Hematopoietic multipotent progenitor cell treated with erythropoietin and hydrocortisone succinate and interleukin-3 and kit ligand, for 17 days (in vitro differentiated cells): Measurements from ENCODE around the gene DDHD1.
A peak's percentile ranks its signal among the peaks of the same experiment; 100 is the strongest.
"Not testable (repeated sequence)": the region's sequence is repeated elsewhere in the genome, so short reads cannot be mapped to it uniquely, and the experiment has no call there.

Source experiments
- DNase-seq: peaks from one replicate; pipeline ENCODE4 v3.0.0-alpha.2; 2015; ENCODE audit warnings: low spot score

DDHD1 gene

DNA sequence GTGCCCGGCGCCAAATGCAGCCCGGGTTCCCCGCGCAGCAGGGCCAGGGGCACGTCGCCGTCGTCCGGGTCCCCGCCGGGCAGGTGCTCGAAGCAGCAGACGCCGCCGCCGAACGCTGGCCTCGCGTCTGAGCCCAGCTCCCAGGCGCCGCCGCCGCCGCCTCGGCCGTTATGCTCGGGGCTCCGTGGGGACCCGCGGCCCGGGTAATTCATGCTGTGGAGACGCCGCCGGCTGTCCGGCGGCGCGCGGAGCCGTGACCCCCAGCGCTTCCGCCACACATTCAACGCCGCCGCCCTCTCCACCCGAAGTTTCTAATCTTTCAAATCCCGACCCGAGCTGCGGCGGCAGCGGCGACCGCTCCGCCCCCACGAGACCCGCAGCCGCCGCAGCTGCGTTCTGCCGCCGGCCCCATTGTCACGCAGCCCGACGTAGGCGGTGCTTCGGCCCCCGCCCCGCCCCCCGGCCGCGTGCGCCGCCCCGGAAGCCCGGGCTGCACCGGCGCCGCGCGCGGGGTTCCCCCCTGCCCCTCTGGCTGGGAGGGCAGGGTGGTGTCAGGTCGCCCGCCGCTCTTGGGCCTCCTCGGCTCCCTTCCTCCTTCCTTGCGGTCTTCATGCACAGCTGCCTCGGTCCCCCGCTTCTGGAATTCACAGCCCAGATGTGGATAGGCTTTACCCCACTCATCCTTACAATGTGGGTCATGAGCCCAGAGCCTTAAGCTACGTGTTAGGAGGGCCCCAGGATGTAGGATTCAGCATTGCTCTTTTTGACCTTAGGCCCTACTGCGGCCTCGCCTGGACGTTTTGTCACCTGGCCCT lies at the start of gene DDHD1:
Gene DDHD1 (minus strand): TSS at position 437 of the 815 bp plus-strand sequence. CDS start 225 bp downstream, at position 212.
- peak; percentile 79 for DNase-seq

DNA sequence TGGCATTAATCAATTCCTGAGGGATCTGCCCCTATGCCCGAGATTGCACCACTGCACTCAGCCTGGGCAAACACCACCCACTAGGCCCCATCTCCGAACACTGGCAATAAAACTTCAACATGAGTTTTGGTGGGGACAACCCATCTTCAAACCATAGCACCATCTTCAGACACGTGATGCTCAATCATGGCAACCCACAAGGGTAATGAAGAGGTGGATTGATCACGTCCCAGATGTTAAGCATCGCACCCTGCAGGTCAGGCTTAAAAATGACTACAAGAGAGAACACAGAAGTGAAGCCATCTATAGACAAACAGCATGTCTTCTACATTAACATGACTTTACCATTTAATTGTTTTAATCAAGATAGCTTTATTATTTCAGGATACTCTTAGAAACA lies 42.8 kb upstream of the DDHD1 start:
- no peak for DNase-seq

DNA sequence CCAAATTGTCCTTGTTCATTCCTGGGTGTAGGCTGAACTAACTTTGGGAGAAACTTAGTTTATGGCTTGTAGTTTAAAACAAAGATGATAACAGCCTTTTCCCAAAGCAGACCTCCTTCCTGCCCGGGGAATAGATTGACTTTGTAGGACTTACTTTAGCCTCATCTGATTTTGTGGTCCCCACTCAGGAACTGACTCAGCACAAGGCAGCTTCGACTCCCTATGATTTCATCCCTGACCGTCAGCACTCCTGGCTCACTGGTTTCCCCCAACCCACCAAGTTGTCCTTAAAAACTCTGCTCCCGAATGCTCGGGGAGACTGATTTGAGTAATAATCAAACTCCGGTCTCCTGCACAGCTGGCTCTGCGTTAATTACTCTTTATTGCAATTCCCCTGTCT lies 40.1 kb upstream of the DDHD1 start:
- DNase-seq: no peak

DNA sequence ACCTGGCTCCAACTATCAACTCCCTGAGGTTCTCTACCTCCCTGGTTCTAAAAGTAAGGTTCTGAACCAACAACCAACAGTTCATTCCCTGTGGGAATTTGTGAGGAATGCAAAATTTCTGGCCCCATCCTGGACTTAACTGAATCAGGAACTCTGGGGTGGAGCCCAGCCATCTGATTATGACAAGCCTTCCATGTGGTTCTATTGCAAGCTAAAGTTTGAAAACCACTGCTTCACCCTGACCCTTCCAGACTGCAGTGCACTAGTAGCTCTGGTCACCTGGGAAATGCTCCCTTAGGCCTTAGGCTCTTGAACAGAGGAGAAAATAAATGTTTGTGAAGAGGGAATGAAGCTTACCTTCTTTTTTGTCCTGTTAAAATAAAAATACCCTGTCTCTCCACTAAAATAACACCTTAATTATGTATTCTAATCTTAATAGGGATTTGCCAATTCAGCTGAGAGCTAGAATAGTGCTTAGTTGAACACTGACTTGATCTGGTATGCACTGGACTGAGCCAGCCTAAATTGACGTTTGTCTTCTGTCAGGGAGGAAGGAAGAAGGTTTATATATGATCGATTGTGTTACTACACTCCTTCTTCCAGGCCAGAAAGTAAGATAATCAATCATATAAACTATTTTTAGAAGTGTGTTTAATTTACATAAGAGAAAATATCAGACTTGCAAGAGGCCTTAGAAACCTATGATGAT lies 39.1 kb upstream of the DDHD1 start:
- DNase-seq: no peak

DNA sequence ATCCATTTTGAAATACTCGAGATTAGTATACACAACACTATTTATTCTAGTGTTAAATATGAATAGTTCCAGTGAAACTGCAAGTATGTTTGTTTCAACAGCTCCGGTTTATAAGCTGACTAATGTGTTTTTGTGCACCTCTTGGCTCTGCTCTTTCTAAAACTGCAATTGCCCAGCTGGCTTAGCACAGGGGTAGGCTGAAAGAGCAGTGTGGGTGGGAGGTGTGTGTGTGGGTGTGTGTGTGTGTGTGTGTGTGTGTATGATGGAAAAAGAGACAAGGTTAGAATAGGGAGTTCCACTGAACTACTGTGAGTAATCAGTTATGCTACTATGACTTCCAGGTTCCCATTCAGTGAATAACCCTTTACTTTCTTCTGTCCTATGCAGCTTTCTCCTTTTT lies 37.8 kb upstream of the DDHD1 start:
- no peak for DNase-seq

DNA sequence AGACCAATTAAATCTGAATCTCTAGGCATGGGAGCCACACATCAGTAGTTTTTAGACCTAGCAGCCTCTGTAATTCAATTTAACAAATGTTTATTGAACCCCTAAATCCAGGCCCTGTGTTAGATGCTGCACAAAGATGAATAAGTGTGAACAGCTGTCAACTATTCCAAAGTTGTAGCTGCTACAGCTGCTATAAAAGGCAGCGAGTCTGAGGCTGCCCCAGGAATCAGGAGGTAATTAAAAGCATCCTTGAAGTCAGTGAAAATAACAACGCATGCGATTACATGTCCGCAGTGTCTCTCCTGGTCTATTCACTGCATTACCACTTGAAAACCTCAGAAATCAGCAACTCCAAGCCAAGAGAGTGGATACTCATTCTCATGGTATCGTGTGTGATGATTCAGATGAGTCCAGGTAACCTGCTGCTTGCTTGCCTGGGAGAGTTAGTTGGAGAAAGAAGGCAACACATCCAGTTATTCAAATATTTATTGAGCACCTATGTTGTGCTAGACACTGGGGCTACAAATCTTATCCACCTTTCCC lies 34.9 kb upstream of the DDHD1 start:
- DNase-seq: no peak

DNA sequence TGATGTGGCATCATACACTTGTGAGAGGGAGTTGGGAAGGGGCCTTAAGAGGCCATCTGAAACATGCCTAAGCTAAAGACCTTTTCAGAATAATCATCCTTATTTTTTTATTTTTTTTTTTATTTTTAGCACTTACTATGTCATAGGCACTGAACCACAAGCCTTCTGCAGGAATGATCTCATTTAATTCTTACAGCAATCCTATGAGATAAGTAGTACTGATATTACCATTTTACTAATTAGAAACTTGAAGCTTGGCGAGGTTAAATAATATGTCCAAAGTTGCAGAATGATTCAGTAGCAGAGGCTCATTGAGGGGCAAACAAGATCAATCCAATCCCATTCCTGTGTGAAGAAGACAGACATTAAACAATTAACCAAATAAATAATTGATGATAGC lies 33.4 kb upstream of the DDHD1 start:
- no peak for DNase-seq

DNA sequence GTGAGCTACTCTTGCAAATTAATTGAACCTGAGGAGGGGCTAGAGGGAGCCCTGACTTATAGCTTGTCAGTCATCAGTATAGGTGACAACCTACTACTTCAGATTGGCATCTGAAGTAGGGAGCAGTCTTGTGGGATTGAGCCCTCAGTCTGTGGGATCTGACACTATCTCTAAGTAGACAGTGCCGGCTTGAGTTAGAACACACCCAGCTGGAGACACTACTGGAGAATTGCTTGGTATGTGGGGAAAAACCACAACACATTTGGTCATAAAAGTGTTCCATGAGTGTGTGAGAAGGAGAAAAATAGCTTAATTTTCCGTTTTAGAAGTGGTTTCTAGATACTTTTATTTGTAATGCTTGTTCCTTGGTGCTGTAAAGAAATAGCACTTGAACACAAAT lies 30.5 kb upstream of the DDHD1 start:
- no peak for DNase-seq

DNA sequence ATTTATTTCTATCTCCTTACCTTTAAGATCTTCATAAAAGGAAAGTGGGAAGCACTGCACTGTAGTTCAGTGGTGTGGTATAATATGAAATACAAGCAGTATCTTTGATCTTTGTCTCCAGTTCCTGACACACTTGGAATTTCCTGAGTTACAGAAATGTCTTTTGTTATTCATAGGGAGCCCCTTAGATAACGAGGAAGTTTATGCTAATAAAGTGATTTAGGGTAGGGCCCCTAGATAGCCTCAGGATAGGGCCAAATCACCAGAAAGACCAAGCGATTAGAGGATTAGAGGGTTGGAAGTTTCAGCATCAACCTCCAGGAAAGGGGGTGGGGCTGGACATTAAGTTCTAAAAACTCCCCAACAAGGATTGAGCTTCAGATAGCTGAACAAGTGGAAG lies 29.9 kb upstream of the DDHD1 start:
- no peak for DNase-seq

DNA sequence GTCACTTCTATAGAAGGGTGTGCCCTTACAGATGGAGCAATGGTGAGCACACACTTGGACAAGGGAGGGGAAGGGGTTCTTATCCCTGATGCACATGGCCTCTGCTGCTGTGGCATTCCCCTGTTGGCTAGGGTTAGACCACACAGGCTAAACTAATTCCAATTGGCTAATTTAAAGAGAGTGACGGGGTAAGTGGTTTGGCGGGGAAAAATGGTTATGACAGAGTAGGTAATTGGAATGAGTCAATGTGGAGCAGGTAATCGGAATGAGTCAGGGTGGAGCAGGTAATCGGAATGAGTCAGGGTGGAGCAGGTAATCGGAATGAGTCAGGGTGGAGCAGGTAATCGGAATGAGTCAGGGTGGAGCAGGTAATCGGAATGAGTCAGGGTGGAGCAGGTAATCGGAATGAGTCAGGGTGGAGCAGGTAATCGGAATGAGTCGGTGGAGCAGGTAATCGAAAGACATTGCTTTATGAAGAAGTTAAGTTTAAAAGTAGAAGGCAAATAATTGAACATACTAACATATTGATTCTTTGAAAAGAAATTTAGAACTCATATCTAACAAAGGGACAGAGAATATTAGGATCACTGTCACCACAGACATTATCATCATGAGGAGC lies 28.4 kb upstream of the DDHD1 start:
- DNase-seq: not testable (repeated sequence)

DNA sequence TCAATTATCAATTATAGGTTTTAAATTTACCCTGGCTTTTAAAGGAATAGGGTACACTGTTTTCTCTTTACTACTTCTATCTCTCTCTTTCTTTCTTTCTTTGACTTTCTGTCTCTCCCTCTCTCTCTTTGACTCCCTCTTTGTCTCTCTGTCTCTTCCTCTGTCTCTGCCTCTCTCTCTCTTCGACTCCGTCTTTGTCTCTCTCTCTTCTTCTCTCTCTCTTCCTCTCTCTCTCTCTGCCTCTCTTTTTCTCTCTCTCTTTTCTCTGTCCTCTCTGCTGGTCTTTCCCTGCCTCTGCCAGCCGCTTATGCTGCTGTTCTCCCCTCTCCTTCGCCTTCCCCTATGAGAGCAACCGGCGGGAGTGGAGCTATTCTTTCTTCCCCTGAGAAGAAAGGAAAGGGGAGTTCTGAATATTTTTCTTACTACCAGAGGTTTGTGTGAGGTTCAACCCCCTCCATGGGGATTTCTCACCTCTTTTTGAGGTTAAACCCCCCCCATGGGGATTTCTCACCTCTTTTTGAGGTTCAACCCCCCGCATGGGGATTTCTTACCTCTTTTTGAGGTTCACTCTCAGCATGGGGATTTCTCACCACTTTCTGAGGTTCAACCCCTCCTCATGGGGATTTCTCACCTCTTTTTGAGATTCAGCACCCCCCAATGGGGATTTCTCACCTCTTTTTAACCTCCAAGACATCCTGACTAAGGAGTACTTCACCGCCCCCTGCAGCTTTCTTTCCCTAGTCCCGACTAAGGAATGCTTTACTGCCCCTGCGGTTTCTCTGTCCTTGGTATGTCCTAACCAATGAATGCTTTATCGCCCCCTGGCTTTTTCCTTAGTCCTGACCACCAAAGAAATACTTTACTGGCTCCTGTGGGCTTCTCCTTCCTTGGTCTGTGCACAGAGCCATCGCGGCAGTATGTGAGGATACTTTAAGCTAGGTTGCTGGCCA lies 27.4 kb upstream of the DDHD1 start:
- DNase-seq: peak; percentile 49

DNA sequence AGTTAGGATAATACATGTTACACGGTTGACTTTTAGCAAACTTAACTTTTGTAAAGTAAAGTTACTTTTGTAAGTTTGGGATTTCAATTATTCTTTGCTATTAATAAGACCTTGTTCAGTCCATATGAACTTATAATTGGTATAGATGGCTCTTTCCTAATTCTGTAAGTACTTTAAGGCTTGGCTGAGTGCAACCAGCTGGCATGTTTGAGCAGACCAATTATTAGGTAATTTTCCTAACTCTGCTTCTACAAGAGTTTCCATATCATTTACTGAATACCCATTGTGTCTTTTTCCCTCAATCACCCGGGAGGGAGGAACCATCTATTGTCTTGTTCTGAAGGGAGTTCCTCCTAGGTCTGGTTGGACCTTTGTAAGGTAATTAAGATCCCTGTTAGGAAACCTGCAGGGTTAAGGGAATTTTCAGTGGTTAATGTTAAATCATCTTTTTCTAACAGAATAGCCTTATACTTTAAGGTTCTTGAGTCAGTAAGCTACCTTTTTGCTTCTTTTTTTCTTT lies 26.4 kb upstream of the DDHD1 start:
- DNase-seq: not testable (repeated sequence)

DNA sequence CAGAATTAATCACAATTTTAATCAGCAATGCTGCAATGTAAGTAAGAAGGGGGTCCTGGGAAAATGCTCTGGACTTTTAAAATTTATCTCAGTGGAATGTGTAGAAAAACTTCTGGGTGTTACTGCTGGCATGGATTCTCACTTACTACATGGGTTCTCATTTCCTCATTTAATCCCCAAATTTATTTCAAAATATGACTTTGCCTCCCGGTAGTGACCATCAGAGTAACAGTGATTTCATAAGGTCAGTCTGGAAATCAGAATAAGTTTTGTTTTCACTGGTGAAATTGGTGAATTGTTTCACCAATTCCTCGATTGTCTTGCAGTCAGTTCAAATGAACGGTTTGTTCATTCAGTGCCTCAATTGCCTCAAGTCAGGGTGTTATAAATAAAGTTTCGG lies 22.3 kb upstream of the DDHD1 start:
- no peak for DNase-seq

DNA sequence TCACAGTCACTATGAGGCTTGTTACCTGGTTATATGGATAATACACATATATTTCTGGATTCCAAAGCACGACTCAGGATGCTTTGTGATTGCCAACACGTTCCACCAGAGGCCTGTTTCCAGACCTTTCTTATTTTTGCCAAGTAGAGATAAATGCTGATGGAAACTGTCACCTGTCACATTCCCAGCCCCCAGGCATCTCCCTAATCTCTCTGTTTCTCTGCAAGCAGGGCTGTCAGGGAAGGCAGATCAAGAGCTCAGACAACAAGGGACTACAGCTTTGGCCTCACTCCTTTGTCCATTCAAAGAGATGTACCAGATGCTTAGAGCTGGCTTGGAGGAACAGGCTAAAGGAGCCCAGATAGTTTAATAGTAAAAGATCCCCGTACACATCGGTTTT lies 21.8 kb upstream of the DDHD1 start:
- no peak for DNase-seq

DNA sequence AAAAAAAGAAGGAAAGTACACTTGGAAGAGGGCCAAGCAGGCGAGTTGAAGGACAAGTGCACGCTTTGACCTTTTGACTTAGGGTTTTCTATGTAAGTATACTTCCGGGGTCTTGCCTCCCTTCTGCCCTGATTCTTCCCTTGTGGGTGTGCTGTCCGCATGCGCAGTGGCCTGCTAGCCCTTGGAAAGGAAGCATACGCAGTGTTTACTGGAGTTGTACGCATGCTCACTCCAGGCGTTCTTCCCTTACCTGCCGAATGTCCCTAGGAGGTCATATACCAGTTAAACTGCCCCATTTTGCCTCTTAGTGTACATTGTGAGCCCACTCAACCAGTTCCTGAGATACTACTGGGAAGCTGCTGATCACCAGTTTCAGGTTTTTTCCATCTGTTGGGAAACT lies 15.7 kb upstream of the DDHD1 start:
- no peak for DNase-seq

DNA sequence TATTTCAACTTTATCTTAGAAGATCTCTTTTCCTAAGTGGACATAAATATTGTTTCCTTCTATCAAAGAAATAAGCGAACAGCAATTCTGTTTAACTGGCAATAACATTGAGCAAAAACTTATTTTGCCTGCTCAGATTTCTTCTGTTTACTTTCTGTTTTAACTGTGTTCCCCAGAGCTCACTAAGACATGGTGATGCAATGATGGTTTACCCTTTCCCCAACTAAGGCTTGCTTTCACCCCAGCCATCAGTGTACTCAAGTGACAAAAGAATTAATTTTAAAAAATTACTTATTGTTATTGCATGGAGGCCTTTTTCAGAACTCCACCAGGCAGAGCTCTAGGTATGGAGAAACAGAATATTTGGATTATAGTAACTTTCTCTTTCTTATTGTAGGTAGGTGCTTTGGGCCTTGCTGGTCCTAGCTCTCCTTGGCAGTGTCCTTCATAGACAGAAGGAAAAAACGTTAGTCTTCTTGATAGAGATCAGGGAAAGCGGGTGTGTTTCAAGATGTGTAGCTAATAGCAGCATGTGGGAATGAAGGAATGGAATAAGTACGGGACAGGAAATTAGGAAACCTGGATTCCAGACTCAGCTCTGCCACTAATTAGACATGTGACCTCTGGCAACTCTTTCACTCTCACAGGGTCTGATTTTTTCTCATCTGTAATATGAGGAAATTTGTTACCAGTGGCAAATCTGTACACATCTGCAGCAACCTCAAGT lies 14.6 kb upstream of the DDHD1 start:
- no peak for DNase-seq

DNA sequence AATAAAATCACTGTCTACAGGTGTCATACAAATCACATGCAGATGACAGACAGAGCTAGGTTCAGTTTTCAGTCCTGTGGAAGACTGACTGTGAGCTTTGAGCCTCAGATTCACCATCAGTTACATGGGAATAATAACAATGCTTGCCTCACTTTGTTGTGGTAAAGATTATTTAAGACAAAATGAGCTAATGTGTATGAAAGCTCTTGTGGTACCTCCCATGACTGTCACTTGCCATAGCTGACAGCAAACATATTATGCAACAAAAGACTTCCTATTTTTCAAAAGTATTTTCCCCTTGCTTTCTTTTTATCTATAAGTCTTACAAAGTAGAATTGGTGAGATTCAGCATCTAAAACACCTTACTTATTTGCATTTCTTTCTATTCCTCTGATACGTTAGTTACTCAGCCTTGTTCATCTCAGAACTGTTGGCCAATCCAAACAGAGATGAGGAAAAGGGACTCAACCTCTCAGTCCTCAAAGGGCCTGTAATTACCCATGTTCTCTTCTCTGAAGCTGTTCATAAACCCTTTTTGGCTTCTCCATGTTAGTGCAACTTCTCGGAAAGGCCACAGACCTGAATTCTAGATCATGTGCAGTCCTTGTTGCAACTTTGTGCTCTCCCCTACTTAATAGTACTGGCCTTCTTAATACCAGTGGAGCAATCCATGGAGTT lies 8.8 kb upstream of the DDHD1 start:
- DNase-seq: no peak

DNA sequence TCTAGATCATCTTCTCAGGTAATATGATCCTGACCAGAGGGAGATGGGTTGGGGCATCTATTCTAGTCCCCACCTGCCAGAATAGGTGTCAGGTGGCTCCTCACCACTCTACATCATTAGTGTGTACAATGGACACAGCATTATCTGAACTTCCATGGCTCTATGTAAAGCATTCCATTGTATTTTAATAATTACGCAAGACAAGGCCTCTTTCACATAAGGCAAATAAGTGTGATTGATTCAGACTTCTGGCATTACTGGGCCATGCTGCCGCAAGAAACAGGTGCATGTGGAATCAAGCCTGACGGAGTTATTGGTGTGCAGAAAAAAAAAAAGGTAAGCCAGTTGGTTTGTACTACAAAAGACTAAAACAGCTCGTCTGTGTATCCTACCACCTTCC lies 3.1 kb upstream of the DDHD1 start:
- no peak for DNase-seq

DNA sequence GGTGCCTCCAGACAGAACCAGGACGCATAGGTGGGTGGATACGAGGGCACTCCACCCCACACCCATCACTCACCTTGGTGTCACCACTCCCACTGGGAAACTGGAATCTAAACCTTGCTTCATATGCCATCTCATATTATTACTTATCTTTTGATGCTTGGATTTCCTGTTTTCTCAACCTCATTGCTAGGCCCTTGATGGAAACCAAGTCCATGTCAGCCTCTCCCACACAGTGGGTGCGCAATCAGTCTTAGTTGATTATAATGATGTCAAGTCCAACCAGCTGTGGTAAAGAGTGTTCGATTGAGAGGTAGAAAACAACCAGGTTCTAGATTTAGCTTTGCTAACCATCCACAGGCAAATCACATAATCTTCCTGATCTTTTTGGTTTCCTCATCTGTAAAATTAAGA lies 584 bp upstream of the DDHD1 start:
- no peak for DNase-seq

DNA sequence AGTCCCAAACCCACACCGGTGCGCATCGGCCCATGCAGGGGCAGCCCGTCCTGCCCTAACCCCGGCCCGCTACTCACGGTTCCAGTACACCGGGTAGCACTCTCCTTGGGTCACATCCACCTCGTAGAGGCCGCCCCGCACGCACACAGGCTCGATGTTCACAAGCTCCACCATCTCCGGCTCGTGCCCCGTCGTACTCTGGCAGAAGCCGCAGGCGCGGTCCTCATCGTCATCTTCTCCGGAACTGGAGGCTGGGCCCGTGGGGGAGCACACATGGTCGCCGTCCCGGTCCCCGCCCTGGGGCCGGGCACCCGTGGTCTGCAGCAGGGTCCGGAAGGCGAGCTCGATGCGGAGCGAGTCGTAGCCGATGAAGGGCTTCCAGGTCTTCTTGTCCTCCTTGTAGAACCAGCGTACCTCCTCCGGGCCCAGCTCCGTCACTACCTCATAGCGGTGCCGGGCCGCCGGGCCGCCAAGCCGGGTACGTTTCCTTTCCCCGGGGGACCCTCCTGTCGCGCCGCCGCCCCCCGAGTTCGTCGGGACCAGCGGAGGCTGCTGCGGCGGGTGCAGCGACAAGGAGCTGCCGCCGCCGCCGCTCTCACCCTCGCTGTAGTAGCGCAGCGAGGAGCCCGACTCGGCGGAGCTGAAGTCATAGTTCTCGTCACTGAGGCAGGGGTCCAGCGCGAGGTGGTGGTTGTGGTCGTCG lies 788 bp downstream of the DDHD1 start:
- DNase-seq: peak; percentile 48
